Measurements from ENCODE around the gene TSKU.

GRCh38 chr11:76782531-76783293 lies 444 bp upstream of the TSKU start:
- TF ChIP-seq YY1 (IDR thresholded peaks at IDR 0.05; ENCODE audit: low read depth) (peak; percentile 71), REST (IDR thresholded peaks at IDR 0.05; ENCODE audit: low read depth) (no peak), EGR1 (IDR thresholded peaks at IDR 0.05) (0 out of 2 replicates have a peak, but pooled peaks have one; percentile 34), TEAD4 (IDR thresholded peaks at IDR 0.05) (0 out of 2 replicates have a peak, but pooled peaks have one; percentile 15), FOXM1 (IDR thresholded peaks at IDR 0.05; ENCODE audit: borderline replicate concordance, low read depth) (no peak), USF1 (IDR thresholded peaks at IDR 0.05) (no peak), TAF1 (IDR thresholded peaks at IDR 0.05; ENCODE audit: low read depth) (0 out of 2 replicates have a peak, but pooled peaks have one; percentile 48)
